OCI-LY7 (cell line): ENCODE data around the gene CDCP1.

Experiments
- EZH2phosphoT487 ChIP-seq: fragments of 200-600 bp; sonication (generic); IDR thresholded peaks from 2 replicates; pipeline ENCODE4 v1.6.1; 2018; ENCODE audit warnings: low read depth, borderline replicate concordance, mild to moderate bottlenecking, mixed run types, antibody characterized with exemption, low read length, moderate library complexity, mixed read lengths
- TF ChIP-seq, protein P1 (sequence below): fragments of 200-600 bp; sonication (generic); conservative IDR thresholded peaks from 2 replicates; pipeline ENCODE4 v1.5.1; 2014; ENCODE audit warnings: mild to moderate bottlenecking, antibody characterized with exemption, low read length, moderate library complexity, mixed read lengths

DNA sequence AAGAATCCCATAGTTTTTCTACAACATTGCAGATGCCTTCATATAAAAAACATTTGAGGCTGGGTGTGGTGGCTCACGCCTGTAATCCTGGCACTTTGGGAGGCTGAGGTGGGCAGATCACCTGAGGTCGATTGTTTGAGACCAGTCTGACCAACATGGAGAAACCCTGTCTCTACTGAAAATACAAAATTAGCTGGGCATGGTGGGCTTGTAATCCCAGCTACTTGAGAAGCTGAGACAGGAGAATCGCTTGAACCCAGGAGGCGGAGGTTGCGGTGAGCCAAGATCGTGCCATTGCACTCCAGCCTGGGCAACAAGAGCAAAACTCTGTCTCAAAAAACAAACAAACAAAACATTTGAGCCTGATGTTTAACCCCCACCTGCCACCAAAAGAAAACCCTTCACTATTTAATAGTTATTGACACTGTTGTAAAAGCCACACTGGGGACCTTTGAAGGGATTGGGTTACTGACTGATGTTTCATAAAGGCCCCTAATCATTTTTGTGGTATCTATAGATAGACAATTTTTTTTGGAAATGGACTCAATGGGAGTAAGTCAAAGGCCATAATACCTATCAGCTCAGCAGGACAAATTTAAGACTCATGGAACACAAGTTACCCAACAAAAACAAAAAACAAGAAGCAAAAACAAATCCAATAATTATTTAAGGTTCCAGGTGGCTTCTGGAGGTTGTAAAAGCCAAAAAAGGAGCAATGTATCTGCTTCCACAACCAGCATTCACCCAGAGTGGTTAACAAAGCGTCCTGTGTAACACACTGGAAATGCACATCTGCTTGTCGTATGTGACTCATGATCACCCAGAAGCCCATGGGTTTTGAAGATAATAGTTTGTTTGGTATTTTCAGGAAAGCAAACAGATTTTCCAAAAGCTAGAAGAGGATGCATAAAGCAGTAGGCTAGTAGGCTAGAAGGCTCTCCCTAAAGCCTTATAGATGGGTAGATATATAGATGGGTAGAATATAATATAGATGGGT lies 41.2 kb downstream of the CDCP1 start:
- TF ChIP-seq, protein P1, sequence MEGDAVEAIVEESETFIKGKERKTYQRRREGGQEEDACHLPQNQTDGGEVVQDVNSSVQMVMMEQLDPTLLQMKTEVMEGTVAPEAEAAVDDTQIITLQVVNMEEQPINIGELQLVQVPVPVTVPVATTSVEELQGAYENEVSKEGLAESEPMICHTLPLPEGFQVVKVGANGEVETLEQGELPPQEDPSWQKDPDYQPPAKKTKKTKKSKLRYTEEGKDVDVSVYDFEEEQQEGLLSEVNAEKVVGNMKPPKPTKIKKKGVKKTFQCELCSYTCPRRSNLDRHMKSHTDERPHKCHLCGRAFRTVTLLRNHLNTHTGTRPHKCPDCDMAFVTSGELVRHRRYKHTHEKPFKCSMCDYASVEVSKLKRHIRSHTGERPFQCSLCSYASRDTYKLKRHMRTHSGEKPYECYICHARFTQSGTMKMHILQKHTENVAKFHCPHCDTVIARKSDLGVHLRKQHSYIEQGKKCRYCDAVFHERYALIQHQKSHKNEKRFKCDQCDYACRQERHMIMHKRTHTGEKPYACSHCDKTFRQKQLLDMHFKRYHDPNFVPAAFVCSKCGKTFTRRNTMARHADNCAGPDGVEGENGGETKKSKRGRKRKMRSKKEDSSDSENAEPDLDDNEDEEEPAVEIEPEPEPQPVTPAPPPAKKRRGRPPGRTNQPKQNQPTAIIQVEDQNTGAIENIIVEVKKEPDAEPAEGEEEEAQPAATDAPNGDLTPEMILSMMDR, result no peak
- no peak for TF ChIP-seq EZH2phosphoT487
